NCI-H187 treated with DMSO at 0.1 percent for 48 hours (cell line): ENCODE measurements around the gene GALK1.
"Not testable (repeated sequence)": the region's sequence is repeated elsewhere in the genome, so short reads cannot be mapped to it uniquely, and the experiment has no call there.

Source experiments
- DNase-seq: peaks from one replicate; lab custom pipeline; 2025; lab: John Stamatoyannopoulos, UW

GALK1 gene

DNA sequence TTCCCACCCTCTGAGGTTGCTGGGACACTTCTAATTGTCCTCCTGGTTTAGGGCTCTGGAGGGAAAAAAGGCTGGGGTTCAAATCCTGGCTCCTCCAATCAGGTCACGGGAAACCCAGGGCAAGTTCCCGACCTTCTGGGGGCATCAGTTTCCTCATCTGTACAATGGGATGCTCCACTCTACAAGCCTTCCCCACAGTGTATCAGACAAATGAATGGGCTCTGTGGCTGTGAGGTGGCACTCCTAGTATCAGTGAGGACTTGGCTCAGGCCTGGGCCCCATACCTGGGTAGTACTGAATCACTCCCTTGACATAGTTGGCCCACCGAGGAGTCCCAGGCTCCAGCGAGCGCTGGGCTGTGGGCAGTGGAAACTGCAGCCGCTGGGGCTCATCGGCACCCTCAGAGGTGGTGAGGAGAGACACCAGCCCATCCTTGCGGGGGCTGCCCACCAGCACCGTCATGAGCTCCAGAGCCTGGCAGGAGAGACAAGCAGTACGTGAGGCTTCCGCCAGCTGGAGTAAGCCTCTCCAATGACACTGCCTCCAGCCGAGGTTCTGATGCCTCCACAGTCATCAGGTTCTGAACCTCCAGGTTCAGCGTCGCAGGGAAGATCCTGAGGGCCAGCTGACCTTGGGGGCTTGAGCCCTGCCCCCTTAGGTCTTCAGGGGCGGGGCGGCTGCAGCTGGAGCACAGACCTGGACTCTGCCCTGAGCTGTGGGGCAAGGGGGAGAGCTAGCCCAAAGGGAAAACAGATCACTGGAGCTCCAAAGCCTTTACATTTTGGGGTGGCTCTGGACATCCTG, 1.2 kb downstream of the GALK1 start:
- no peak for DNase-seq

DNA sequence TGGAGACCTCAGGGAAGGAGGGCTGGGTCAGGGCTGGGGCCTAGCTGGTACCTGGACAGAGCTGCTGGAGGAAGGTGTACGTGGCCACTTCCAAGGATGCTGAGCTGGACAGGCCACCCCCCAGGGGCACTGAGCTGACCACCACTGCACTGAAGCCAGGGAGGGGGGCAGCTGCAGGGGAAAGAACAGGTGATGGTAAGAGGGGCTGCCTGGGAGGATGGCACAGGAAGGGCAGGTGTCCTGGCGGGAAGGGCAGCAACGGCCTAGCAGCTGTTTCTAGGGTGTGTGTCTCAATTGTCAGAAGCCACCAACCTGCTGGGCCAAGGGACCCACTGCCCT, 1.8 kb downstream of the GALK1 start:
- DNase-seq = no peak

DNA sequence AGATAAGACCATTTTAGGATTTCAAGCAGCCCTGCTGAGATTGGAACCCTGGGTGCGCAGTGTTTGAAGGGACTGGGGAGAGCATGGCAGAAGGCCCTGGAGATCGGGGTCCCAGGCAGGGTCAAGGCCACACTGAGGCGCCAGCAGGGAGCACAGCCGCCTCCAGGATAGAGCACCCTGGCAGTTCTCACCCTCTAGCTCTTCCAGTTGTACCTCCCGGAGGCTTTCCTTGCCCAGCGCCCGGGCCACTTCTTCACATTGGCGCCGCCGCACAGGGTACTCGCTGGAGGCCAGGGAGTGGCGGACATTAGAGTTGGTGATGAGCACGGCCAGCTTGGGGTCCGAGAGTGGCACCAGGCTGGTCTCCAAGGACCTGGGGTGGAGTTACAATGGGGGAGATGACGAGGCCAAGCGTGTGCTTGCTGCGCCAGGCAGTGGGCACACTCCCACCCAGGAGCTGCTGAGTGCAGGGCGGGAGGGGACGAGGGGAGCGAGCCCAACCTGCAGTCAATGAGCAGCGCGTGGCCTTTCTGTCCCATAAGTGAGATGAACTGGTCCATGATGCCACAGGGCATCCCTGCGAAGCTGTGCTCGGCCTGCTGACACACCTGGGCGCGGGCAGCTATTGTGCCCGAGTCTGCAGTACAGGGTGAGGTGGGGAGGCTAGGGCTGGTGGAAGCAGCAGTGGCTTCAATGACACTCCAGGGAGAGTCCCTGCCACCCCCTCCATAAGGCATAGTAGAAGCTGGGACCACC, 2.3 kb downstream of the GALK1 start:
- no peak for DNase-seq

DNA sequence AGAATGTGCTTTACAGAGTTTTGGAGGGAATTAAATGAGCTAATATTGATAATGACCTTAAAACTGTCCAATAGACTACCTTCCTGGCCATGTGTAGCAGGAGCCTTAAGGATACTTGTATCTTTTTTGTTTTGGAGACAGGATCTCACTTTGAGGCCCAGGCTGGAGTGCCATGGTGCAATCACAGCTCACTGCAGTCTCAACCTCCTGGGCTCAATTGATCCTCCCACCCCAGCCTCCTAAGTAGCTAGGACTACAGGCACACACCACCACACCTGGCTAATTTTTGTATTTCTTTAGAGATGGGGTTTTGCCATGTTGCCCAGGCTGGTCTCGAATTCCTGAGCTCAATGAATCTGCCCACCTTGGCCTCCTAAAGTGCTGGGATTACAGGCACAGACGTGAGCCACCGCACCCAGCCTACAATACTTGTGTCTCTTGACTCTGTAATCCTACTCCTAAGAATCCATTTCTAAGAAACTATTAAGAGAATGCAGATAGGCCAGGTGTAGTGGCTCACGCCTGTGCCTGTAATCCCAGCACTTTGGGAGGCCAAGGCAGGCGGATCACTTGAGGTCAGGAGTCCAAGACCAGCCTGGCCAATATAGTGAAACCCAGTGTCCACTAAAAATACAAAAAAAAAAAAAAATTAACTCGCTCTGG, 4.9 kb downstream of the GALK1 start:
- not testable (repeated sequence) for DNase-seq

DNA sequence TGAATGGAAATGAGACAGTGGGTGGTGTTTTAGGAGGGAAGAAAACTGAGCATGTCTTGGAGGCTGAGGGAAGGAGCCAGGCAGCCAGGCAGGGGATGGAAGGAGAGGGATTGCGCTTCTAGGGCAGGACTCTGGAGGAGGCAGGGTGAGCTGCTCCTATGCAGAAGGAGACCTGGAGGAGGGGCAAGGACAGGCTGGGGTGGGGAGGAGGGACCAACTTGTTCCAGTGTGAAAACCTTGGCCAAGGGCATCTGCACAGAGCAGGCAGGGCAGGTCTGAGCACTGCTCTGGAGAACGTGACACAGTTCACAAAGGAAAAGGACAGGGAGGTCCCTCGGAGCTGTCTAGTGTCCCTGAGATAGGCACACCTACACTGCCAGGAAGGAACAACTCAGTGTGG, 5.5 kb downstream of the GALK1 start:
- DNase-seq = no peak

DNA sequence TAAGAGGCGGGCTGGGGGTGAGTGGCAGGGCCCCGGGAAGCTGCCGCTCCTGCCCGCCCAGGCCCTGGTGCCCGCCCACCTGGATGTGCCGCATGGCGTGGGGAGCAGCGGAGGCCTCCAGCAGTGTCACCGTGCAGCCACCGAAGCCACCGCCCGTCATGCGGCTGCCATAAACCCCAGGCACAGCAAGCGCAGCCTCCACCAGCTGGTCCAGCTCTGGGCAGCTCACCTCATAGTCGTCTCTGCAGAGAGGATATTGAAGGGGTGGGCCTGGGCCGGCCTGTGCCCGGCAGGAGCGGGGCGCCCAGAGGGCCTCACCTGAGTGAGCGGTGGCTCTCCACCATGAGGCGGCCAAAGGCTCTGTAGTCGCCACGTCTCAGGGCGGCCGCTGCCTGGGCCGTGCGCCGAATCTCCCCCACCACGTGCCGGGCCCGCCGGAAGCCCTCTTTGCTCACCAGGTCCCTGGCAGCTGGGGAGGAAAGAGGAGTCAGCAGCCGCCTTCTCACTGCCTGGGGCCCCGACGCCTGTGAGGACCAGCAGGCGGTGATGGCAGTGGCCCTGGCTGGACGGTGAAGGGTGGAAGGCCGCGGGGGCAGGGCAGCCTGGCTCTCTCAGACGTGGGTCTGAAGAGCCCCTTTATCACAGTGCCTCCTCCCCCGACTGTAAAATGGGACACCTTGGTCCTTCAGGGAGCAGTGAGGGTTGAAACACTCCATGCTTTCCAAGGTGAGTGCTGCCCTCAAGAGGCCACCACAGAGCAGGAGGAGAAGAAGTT, 6.7 kb downstream of the GALK1 start:
- no peak for DNase-seq

DNA sequence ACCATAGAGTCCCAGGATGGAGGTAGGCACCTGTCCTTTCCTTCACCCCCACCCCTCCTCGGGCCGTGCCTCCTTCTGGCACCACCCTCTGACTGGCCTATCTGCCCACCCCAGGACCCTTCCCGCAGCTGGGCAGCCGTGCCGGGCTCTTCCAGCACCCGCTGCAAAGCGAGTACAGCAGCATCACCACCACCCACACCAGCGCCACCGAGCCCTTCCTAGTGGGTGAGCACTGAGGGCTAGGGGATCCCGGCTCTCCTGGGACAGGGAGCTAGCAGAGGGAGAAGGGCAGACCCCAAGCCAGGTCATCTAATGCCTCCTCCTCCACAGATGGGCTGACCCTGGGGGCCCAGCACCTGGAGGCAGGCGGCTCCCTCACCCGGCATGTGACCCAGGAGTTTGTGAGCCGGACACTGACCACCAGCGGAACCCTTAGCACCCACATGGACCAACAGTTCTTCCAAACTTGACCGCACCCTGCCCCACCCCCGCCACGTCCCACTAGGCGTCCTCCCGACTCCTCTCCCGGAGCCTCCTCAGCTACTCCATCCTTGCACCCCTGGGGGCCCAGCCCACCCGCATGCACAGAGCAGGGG, 7.8 kb downstream of the GALK1 start:
- DNase-seq = no peak

DNA sequence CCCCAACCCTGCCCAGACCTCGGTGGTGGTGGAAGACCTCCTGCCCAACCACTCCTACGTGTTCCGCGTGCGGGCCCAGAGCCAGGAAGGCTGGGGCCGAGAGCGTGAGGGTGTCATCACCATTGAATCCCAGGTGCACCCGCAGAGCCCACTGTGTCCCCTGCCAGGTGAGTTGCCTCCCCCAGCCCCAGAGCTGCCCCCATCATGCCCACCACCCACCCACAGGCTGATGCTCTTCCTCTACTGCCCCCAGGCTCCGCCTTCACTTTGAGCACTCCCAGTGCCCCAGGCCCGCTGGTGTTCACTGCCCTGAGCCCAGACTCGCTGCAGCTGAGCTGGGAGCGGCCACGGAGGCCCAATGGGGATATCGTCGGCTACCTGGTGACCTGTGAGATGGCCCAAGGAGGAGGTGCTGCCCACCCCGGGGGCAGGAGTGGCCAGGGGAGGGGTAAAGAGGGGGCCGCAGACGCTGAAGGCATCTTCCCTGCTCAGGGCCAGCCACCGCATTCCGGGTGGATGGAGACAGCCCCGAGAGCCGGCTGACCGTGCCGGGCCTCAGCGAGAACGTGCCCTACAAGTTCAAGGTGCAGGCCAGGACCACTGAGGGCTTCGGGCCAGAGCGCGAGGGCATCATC, 8.4 kb downstream of the GALK1 start:
- no peak for DNase-seq

DNA sequence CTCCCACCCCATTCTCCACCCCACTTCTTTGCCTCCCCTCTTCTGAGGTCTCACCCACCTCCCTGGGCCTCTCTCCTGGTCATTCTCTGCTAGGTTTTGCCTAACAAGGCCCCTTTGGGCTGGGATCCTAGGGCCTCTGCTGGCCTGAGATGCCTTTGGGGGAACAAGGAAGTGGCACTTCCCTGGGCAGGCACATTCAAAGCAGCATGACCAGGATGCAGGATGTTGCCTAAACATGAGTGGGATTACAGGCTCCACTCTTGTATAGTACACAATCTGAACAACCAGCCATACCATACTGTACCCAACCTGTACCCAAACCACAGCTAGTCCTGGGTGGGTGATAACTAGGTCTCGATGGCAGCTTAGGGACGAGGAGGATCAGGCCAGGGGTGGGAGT, 9.0 kb downstream of the GALK1 start:
- no peak for DNase-seq

DNA sequence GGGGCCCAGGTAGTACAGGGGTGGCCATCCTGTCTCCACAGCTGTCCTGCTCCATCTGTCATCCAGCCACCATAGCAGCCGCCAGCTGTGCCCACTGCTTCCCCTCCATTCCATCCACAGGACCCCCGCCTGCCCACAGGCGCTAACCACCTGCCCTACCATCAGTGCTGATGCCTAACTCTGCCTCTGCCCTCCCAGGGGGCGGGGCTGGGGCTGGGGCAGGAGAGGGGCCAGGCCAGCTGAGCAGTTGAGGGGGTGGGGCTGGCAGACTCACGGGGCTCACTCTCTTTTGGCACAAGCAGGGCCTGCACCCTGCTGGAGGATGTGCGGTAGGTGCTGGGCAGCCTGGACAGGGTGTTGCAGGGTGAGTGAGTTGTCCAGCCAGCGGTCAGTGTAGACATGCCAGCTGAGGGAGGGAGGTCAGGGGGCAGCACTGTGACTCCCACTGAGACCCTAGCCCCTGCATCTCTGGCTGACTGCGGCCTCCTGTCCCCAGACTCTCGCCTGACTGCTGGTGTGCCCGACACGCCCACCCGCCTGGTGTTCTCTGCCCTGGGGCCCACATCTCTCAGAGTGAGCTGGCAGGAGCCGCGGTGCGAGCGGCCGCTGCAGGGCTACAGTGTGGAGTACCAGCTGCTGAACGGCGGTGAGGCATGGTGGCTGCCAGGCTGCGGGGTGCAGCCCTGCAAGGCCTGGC, 9.6 kb downstream of the GALK1 start:
- no peak for DNase-seq

DNA sequence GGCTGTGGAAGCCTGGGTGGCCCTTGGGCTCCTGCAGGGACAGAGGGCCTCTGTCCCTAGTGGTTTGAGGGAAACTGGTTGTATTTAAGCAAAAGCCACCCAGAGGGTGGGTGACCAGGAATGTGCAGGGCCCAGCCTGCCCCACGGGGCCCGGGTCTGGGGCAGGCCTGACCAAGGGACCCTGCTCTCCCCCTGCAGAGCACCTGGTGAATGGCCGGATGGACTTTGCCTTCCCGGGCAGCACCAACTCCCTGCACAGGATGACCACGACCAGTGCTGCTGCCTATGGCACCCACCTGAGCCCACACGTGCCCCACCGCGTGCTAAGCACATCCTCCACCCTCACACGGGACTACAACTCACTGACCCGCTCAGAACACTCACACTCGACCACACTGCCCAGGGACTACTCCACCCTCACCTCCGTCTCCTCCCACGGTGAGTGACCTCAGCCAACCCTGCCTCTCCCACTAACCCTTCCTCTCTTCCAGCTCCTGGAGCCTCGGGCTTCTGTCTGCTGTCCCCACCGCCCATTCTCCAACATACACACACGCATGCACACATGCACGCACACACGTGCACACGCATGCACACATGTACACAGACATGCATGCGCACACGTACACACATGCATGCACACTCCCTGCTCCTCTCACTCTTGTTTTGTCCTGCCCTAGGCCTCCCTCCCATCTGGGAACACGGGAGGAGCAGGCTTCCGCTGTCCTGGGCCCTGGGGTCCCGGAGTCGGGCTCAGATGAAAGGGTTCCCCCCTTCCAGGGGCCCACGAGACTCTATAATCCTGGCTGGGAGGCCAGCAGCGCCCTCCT, 10.4 kb downstream of the GALK1 start:
- DNase-seq = no peak

DNA sequence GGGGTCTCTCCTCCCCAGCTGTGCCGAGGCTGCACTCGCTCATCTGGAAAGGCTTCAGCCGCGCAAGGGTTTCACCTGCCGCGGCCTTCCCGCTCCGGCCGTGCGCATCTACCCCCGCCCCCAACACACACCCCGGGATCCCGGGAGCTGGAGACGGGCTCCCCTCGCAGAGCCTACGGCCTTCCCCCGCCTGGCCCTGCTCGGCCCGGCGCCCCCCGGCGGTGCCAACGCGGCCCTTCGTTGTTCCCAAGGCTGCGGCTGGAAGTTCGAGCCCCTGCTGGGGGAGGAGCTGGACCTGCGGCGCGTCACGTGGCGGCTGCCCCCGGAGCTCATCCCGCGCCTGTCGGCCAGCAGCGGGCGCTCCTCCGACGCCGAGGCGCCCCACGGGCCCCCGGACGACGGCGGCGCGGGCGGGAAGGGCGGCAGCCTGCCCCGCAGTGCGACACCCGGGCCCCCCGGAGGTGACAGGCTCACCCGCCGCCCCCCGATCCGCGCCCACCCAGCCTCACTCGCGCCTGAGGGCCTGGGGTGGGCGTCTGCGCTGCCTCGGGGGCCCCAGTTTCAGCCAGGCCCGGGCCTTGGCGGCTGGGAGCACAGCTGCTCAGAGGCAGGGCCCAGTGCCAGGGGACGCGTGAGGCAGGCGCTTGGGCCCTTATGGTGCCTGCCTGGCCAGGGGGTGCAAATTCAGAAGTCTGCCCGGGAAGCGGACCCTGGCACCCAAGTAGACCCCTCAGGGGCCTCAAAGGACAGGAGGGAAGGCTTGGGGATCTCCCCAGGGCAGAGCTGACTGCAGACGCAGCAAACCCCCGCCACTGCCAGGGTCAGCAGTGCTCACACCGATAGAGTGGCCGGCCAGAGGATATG, 11.2 kb downstream of the GALK1 start:
- DNase-seq = no peak

DNA sequence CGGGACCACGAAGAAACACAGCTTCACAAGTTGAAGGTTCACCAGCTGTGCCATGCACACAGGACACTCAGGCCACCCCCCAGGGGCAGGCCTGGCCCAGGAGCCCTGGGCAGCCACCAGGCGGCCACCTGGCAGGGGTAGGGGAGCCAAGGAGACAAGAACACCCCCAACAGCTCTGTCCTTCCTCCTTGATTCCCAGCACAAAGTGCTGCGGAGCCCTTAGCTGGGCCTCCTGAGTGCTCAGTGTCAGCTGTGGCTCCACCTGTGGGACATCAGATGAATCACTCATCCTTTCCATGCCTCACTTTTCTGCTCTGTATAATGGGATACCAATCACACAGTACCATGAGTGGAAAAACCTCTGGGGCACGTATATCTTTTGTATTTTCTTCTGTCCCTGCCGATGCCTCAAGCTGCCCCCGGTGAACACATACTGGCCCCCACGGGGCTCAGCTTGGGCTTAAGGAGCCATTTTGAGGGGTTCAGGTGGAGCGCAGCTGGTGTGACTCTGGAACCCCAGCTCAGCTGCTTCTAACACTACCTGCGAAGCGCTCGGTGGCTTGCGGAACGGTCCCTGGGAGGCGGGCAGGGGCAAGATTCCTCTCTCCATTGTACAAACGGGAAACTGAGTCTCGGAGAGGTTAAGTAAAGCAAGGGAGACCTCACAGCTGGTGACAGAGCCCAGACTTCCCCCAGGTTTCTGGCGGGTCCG, 12.0 kb downstream of the GALK1 start:
- no peak for DNase-seq

DNA sequence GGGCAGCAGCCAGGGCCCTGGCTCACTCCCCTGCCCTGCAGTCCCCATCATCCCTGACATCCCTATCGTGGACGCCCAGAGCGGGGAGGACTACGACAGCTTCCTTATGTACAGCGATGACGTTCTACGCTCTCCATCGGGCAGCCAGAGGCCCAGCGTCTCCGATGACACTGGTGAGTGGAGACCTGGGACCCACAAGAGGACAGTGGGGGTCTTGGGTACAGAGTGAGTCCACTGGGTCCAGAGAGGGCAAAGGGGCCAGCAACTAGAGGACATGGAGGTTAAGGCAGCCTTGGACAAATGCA, 12.6 kb downstream of the GALK1 start:
- DNase-seq = no peak

DNA sequence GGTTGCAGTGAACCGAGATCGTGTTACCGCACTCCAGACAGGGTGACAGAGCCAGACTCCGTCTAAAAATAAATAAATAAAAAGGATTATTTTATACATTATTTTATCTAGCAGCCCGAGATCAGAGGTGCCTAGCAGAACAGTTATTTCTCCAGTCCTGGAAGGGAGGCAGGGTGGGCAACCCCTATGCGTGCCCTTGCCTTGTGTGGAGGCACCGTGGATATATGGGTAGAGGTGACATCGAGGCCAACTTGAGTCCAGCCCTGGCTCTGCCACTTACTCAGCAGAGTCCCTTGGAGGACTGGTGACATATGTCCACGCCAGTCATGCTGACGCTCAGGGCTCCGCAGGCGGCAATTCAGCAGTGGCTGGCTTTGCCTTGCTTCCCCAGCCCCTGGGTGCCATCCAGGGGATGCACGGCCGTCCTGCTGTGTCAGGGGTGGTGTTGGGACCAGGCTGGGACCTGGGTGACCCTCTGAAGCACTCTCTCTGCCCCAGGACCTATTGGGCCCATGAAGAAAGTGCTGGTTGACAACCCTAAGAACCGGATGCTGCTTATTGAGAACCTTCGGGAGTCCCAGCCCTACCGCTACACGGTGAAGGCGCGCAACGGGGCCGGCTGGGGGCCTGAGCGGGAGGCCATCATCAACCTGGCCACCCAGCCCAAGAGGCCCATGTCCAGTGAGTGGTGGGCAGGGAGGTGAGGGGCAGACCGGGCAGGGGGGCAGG, 13.2 kb downstream of the GALK1 start:
- DNase-seq = no peak

DNA sequence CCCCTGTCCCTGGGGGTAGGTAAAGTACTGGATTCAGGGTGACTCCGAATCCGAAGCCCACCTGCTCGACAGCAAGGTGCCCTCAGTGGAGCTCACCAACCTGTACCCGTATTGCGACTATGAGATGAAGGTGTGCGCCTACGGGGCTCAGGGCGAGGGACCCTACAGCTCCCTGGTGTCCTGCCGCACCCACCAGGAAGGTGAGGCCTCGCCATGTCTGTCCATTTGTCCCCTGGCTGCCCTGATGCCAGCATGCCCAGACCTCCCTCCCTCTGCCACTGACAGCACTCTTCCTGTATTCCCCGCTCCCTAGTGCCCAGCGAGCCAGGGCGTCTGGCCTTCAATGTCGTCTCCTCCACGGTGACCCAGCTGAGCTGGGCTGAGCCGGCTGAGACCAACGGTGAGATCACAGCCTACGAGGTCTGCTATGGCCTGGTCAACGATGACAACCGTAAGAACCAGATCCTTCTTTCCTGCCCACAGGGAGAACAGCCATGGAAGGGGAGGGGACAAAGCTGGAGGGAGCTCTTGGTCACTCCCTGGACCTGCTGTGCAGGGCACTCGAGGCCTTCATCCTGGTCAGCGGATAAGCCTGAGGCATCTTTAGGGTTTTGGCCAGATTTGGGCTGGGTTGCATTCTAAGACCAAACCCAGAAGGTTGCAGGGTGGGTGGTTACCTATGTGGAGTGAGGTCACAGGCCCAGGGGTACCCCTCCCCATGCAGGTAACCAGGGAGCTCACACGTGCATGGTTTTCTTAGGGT, 14.2 kb downstream of the GALK1 start:
- no peak for DNase-seq
